ELF-1 (cell line): ENCODE data around the gene CARD19.

Source experiments
- DNase-seq: peaks from one replicate; pipeline ENCODE4 v3.0.0-alpha.2; 2016; ENCODE audit warnings: low read depth, low spot score

The CARD19 gene, protein sequence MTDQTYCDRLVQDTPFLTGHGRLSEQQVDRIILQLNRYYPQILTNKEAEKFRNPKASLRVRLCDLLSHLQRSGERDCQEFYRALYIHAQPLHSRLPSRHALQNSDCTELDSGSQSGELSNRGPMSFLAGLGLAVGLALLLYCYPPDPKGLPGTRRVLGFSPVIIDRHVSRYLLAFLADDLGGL

DNA sequence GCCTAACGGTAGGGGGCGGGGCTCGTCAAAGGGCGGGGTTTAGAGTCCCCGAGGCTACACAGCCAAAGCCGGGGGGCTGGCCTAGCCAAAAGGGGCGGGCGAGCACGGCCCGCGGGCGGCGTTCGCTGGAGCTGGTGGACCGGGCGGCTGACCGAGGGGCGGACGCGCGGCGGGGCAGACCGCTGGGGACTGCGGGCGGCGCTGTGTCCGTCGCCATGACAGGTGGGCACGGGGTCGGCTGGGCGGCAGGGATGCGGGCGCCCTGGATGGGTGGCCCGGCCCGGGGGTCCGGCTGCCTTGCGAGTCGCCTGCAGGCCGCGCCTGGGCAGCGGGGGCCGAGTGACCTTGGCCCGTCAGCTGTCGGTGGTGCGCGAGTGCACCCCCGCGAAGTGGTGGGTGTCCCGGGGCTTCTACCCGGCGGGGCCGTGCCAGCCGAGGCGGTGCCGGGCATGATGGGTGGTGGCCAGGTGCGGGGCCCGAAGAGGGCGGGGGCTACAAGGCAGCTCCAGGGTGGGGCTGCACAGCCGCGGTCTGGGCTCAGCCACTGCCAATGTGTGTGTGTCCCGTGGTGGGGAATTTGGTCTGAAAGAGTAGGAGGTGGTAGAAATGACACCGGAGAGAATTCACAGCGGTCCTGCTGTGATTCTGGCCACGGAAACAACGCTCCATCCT, at the start of gene CARD19:
Gene CARD19, plus strand, starts transcription at position 87 of the 672 bp plus-strand sequence. Its CDS starts 129 bp downstream, at position 216.
- peak; percentile 46 for DNase-seq

DNA sequence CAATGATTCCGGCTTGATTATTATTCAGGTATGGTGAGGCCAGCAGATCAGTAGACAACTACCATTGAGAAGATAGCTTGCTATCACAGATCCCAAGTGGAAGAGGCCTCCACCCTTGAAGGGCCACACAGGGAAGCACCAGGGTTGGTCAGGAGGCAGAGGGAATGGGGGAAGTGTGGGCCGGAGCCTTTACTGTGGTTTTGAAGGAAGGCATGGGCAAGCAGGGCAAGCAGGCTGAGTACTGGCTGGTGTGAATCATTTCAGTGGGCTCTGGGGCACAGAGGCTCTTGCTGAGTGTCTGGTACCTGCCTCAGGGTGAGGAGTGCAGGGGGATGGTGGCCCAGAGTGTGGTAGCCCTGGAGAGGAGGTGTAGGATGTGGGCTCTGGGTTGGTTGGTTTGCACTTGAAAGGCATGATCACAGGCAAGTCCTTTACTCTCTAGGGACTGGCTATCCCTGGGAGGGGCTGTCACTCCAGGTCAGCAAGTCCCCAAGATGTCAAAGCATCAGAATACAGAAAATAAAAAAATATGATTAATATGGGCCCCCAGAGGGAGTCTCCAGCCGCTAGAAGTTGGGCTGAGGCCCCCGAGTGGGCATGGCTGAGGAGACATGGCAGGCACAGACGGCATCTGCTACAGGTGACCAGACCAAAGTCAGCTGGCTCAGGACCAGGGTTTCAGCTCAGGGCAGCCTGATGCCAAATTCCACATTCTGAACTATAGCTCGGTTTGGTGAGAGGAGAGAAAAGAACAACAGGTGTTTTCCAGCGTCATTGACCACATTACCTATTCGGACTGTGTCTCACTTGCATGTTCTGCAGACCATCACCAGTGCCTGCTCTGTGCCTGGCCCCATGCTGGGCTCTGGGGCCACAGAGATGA, 47.2 kb upstream of the CARD19 start:
- no peak for DNase-seq

DNA sequence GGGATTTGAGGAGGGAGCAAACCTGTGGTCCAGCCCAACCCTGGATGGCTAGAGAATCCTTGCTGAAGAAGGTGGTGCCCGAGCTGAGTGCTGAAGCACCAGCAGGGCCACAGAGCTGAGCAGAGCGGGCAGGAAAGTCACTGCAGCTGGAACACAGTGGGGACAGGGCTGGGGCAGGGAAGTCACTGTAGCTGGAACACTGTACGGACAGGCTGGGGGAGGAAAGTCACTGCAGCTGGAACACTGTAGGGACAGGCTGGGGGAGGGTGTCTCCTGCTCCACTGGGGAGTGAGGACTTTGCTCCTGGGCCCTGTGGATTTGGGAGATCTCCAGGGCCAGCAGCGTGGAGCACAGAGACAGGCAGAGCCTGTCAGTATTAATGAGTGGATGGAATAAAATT, 46.5 kb upstream of the CARD19 start:
- peak; percentile 30 for DNase-seq

DNA sequence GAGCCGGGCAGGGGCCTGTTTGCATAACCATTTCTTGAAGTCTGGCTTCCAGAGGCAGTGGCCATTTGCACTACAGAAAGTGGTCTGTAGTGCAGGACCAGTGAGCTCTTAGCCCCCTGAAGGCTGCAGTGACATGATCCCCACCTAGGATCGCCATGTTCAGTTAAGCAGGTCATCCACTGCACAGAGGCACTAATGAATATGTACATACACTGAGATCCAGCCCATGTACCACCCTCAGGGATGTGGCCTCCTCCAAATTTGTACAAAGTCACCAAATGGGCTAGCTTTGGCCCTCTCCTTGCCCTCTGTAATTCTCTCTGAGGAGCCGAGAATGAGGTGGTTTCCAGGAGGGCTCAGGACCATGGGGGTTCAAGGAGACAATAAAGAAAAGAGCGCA, 45.8 kb upstream of the CARD19 start:
- no peak for DNase-seq

DNA sequence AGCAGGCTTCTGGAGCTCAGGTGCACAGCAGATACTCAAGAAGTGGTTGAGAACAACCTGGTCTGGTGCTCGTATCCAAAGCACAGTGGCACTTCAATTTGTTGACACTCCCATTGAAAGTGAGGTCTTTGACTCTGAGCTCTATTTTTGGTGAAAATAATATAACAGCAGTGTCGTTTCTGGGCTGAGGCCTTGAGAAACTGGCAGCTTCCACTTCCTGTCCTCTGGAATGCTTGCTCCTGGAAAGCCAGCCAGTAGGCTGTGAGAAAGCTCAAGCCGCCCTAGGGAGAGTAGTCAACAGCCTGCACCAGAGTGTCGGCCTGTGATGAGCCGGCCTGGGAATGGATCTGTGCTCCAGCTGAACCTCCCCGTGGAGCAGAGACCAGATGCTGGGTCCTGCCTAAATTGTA, 44.3 kb upstream of the CARD19 start:
- peak; percentile 25 for DNase-seq

DNA sequence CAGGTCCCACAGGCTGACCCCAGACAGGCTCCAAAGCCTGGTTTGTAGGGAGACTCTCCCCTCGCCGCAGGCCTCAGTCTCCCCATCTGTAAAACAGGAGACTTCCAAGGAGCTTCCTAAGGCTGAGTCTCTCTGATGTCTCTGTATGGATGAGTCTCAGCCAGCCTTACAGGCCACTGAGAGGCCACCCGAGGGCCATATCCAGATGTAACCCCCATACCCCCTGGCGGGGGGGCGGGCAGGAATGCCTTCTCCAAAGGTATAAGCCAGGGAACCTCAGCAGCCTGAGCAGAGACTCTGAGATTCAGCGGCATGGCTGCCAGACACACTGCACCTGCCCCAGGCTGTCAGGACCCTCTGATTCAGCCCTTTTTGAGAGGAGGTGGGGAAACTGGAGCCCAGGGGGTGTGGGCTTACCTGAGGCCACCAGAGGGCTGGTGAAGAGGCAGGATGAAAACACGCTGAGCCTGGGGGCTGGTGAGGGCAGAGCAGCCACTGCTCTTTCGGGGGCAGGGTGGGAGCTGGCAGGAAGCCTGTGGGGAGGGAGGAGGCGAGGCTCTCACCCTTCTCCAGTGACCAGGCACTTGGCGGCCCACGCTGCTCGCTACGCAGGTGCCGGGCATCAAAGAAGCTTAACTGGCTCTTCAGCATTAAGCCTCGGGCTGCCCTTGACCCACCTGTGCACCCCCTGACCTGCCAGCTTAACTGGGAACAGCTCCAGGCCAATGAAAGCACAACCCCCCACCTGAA, 43.1 kb upstream of the CARD19 start:
- DNase-seq = peak; percentile 67

DNA sequence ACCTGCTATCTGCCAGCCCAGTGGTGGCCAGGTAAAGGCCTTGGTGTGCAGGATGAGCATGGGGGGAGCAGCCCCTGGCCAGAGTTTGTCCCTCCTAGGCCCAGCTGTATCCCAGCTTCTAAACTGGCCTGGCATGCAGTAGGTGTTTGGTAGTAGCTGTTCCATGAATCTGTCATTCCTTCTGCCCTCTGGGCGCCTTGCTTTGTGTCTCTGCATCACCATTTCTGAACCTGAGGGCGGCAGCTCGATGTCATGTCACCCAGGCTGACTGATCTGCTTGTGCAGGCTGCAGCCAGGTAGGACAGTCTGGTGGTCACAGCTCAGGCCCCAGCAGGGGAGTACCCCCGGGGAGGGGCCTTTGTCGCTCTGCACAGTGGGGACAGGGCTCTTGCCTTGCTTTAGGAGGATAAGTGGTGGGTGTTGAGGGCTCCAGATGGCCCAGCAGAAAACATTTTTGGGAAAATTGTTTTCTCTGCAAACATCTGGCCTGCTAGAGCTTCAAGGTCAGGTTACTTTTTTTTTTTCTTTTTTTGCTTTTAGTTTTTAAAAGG, 42.2 kb upstream of the CARD19 start:
- DNase-seq = peak; percentile 75

DNA sequence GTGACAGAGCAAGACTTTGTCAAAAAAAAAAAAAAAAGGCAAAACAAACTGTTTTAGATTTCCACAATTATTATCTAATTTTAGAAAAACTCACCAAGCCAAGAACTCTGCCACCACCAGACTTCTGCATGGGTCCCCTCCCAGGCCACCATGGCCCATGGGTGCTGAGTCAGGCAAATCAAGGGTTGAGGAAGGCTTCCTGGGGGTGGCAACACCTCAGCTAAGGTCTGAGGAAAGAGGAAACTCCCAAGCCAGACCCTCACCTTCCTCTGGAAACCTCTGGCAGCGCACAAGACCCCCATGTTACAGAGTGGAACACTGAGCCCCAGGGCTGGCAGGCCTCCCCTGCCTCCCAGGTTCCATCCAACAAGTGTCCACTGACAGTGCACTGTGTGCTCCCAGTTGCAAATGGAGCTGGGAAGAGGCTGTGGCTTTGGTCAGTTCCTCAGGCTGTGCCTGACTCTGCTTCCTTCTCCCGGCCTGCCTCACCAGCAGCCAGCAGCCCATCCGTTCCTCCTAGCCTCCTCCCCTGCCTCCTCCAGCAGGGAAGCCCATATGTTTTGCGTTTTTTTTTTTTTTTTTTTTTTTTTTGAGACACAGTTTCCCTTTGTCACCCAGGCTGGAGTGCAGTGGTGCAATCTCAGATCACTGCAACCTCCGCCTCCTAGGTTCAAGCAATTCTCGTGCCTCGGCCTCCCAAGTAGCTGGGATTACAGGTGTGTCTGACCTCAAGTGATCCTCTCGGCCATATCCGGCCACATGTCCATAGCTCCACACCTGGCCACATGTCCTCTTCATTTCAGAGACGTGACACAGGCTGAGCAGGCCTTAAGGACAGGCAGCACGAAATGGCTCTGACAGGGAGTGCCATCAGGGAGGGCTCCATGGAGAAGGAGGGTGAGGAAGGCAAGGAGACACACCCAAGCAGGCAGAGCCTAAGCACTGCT, 41.0 kb upstream of the CARD19 start:
- DNase-seq = no peak

DNA sequence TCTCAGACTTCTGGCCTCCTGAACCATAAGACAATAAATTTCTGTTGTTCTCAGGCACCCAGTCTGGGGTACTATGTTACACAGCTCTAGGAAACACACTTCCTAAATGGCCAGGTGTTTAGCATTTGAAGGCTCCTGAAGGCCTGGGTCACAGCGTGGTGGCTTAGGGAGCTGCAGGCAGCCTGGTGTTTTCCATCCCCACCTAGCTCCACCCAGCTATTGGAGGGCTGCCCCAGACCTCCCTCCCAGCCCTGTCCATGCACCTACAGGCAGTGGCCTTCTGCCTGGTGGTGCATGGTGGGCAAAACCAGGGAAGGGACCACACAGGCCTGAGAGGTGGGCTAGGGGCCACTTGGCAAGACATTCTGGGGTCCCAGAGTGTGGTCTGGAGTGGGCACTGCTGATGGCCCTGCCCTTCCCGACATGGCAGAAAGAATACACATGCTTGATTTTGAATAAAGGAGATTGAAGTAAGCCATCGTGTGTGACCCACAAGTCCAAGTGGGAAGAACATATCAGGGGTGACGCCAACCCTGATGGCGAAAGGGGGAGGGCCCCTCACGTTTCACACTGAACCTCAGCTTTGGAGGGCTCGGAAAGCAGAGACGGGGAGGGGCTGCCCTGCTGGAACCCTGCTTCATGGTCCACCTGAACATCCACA, 38.8 kb upstream of the CARD19 start:
- DNase-seq = peak; percentile 57

DNA sequence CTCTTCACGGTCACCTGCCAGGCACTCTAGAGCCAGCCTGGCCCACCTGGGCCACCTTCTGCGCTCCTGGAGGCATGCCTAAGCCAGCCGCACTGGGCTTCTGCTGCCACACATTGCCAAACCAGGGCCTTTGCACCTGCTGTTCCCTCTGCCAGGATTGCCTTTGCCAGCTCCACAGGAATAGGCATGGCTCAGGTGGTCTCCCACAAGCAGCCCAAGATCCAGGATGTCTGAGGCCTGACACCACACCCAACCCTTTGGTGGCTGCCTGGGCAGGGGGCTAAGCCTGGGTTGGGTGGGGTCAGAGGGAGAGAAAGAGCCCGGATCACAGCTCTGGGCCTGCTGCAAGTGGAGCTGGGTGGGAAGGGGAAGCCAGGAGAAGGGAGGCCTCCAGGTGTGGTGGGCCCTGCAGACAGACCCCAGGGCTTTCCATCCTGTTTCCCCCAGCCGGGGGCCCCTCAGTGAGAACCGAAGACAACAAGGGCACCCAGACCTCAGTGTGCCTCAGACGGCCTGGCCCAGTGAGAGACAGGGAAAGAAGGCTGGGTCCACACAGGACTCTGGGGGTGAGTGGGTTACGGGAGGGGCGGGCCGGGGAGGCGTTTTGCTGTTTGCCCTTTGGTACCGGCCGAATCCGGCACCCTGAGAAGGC, 38.2 kb upstream of the CARD19 start:
- DNase-seq = no peak

DNA sequence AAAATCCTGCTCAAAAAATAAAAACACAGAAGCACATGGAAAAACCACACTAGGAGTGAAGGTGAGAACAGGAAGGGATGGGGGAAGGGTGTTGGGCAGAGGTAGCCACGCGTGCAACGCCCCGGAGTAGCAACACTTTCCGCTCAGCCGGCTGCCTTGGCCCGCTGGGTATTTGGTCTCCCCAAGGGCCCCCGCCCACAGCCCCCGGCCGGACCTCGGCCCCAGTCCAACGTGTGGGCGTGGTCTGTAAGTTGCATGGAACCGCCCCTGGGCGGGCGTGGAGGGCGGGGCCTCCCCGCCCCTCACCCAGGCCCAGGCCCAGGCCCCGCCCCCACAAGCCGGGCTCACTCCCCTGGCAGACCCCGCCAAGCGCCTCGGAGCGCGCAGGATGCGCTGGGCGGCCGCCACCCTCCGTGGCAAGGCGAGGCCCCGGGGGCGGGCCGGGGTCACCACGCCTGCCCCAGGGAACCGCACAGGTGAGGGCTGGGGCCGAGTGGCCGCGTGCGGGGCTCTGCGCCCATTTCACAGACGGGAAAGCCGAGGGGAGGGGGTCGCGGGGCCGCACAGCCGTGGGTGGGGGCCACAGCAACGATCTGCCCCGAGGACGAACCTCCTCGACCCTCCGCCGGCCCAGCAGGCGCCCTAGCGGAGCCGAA, 37.5 kb upstream of the CARD19 start, which contains the start of gene SUSD3:
Gene SUSD3, plus strand, starts transcription at position 347 of the 656 bp plus-strand sequence. Its CDS starts 42 bp downstream, at position 389.
- peak; percentile 86 for DNase-seq

DNA sequence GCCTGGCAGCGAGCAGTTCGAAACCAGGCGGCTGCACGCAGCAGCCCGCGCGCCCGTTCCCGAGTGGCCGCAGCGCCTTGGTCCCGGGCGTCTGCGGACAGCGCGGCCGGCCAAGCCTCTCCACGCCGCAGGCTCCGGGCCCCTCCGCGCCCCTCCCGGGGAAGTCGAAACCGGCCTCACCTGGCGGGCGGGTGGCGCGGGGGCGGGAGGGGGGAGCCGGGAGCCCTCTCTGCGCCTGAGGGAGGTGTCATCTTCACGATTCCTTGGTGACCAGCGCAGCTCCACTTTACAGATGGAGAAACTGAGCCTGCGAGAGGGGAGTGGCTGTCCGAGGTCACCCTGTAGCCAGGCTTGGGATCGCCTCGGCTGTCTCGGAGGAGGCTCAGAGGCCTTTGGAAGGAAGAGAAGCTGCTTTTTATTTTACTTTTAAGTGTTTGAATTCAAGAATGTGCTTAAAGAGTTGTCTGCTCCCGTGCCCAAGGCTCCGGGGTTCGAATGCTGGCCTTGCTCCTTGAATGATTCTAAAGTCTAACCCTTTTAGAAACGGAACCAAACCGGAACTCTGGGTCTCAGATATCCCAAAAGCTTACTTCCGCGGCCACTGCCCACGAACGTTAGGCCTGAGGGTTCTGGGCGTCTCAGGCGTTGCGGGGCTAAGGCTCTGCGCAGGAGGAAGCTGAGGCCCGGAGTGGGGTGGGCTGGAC, 36.9 kb upstream of the CARD19 start:
- peak; percentile 28 for DNase-seq

DNA sequence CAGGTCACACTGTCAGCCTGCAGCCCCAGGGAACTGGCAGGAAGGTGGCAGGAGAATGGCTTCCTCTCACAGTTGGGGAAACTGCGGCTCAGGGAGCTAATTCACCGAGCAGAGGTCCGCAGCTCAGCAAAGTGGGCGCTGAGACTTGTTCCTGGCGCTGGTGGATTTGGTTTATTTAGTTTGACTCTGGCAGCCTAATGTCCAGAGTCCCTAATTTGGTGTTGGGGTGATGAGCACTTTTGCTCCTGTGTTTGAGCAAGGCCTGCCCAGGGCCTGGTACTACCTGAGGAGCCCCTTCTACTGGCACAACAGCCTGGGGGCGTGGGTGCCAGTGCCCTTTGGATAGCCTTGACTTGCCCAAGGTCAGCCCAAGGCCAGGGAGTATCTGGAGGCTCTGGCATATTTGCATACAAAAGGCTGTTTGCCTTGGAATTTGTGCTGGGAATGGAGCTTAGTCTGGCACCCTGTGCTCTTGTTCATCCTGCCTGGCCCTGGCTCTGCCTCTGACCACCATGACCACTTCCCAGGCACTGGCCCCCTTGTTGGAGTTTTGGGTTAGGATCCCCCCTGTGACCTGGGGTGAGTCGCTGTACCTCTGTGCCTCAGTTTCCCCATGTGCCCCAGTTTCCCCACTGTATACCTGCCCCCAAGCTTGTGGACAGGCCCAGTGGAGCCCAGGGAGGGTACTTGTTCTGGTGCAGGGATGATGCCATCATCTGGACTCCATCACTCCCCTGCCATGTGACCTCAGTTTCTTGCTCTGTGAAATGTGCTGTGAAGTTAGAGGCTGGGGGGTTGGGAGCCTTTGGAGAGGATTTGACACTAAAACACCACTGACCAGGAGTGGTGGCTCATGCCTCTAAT, 36.1 kb upstream of the CARD19 start:
- peak; percentile 58 for DNase-seq

DNA sequence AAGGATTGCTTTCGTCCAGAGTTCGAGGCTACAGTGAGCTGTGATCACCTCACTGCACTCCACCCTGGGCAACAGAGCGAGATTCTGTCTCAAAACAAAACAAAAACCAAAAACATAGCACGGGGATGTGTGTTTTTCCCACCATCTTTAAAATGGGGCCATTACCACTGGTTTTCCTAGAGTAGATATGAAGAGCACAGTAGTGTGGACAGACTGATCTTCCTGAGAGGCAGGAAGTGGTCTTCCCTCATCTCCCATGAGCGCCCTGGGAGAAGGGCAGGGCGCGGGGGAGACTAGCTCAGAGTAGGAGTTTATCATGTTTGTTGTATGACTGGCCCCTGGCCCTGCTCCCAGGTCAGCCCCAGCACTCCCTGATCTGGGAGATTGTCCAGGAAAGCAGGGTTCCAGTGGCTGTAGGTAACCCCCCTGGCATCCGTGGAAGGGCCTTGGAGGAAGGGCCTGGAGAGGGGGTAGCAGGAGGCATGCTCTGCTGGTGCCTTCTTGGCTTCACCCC, 35.2 kb upstream of the CARD19 start:
- DNase-seq = no peak

DNA sequence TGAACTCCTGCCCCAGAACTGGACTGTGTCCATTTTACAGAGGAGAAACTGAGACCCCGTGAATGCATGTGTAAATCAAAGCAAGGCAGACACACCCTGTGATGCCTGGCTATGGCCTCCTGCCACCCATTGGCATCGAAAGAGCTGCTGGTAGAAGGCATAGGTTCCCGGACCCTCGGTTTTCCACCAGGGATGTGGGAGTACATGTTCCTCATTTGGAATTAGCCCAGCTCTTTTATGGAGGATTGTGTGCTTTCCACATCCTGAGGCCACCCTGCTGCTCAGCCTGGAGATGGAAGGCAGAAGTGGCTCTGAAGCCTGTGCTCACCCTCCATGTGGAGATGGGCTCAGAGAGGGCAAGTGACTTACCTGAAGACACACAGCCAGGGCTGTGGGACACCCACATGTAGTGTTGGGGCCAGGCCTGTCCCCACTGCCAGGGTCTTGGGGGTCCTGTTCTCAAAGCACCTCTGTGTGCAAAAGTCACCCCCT, 34.7 kb upstream of the CARD19 start:
- no peak for DNase-seq
